HCT116 (cell line): ENCODE results near the gene HYAL1. TPM values are rescaled to one million over a fixed set of nuclear protein-coding genes. Genes with fewer than 3 reads are reported as not detected.

Source experiments
- ATAC-seq: fragments of 200-7000 bp; cut with Tn5 transposase; 2 replicates; pipeline ENCODE4 v1.9.1; 2020; ENCODE audit warnings: mild to moderate bottlenecking, moderate library complexity
- BruUV-seq: library from RNA; stranded (reverse); fragments of 400-500 nt; replicated peaks from 2 replicates; lab custom pipeline; 2021; lab: Mats Ljungman, UMichigan
- CTCF ChIA-PET: fragments of 300-600 bp; sonication (Branson Sonifier 250); formaldehyde crosslinking; loops from one replicate; lab custom pipeline; 2021; ENCODE audit warnings: antibody characterized with exemption; lab: Charles Lee
- POLR2A ChIA-PET: fragments of 300-600, 350-600 bp; sonication (Branson Sonifier 250); formaldehyde crosslinking; loops from one replicate; lab custom pipeline; 2021; ENCODE audit warnings: antibody characterized with exemption; lab: Charles Lee
- RAD21 ChIA-PET, 2 experiments: fragments of 300-600 bp; sonication (Branson Sonifier 250); formaldehyde crosslinking; loops; one replicate each; lab custom pipeline; 2023; ENCODE audit warnings: low total read pairs in 2 of 2; ENCODE audit not compliant: uncharacterized antibody in 2 of 2, unreplicated experiment in 2 of 2, low non-redundant PET in 1 of 2; lab: Charles Lee
- DNase-seq: peaks from one replicate; pipeline ENCODE4 v3.0.0-alpha.2; 2010; ENCODE audit warnings: low read depth, low spot score
- H2AFZ ChIP-seq: fragments of 200-600 bp; shearing (Covaris generic), sonication (generic); 2 replicates; pipeline ENCODE4 v1.6.1; 2017; ENCODE audit warnings: low read depth, mixed run types, mixed read lengths, antibody characterized with exemption, low read length; ENCODE audit not compliant: poor library complexity, severe bottlenecking
- H3K27ac ChIP-seq: 2 replicates; pipeline ENCODE4 v1.5.1; 2012; ENCODE audit warnings: low read depth, low read length
- H3K27me3 ChIP-seq: fragments of 200-600 bp; sonication (generic); 2 replicates; pipeline ENCODE4 v1.6.1; 2016; ENCODE audit warnings: mixed run types, low read length, mixed read lengths; ENCODE audit not compliant: insufficient read depth
- H3K36me3 ChIP-seq, 2 experiments: fragments of 200-500 bp in 1 of 2; fragments of 200-600 bp in 1 of 2; sonication (Bioruptor generic) in 1 of 2; sonication (generic) in 1 of 2; 2 replicates each; pipeline versions ENCODE4 v1.5.1 to v1.6.1; 2014 to 2016; ENCODE audit warnings: low read length in 2 of 2, inconsistent platforms in 1 of 2, mixed read lengths in 1 of 2, mixed run types in 1 of 2; ENCODE audit not compliant: insufficient read depth in 2 of 2, control insufficient read depth in 1 of 2
- H3K4me1 ChIP-seq, 2 experiments: fragments of 200-600 bp in 1 of 2; sonication (generic) in 1 of 2; 2 replicates each; pipeline versions ENCODE4 v1.5.1 to v1.6.1; 2012 to 2017; ENCODE audit warnings: low read length in 2 of 2, inconsistent platforms in 1 of 2, mild to moderate bottlenecking in 1 of 2, mixed read lengths in 1 of 2, mixed run types in 1 of 2, moderate library complexity in 1 of 2; ENCODE audit not compliant: insufficient read depth in 2 of 2, control insufficient read depth in 1 of 2
- H3K4me2 ChIP-seq: fragments of 200-600 bp; sonication (generic); 2 replicates; pipeline ENCODE4 v1.6.1; 2017; ENCODE audit warnings: mixed run types, low read length, mixed read lengths
- H3K4me3 ChIP-seq, 2 experiments: fragments of 200-600 bp in 1 of 2; sonication (generic) in 1 of 2; replicated peaks in 1 of 2; 2 replicates each; pipeline ENCODE4 v1.5.1; 2011 to 2016; ENCODE audit warnings: low read length in 2 of 2, control low read depth in 1 of 2, low read depth in 1 of 2, mild to moderate bottlenecking in 1 of 2, mixed read lengths in 1 of 2, mixed run types in 1 of 2
- H3K79me2 ChIP-seq: fragments of 200-600 bp; sonication (generic); 2 replicates; pipeline ENCODE4 v1.6.1; 2017; ENCODE audit warnings: mild to moderate bottlenecking, mixed run types, low read length, moderate library complexity, mixed read lengths; ENCODE audit not compliant: insufficient read depth
- H3K9ac ChIP-seq: fragments of 200-600 bp; sonication (generic); 2 replicates; pipeline ENCODE4 v1.6.1; 2016; ENCODE audit warnings: low read length, mixed read lengths
- H3K9me2 ChIP-seq: fragments of 200-600 bp; sonication (generic), shearing (Covaris generic); 2 replicates; pipeline ENCODE4 v1.6.1; 2017; ENCODE audit warnings: mixed run types, mild to moderate bottlenecking, moderate library complexity; ENCODE audit not compliant: insufficient read depth
- H3K9me3 ChIP-seq, 2 experiments: fragments of 200-500 bp in 1 of 2; fragments of 200-600 bp in 1 of 2; sonication (Bioruptor generic) in 1 of 2; sonication (generic) in 1 of 2; 2 replicates each; pipeline ENCODE4 v1.6.1; 2014 to 2017; ENCODE audit warnings: low read length in 2 of 2, mixed read lengths in 2 of 2, inconsistent platforms in 1 of 2, low read depth in 1 of 2, mild to moderate bottlenecking in 1 of 2, mixed run types in 1 of 2, moderate library complexity in 1 of 2; ENCODE audit not compliant: control insufficient read depth in 1 of 2, insufficient read depth in 1 of 2
- H4K20me1 ChIP-seq: fragments of 200-600 bp; sonication (generic), shearing (Covaris generic); 2 replicates; pipeline ENCODE4 v1.6.1; 2017; ENCODE audit warnings: mixed run types, mild to moderate bottlenecking, moderate library complexity; ENCODE audit not compliant: insufficient read depth
- ATF3 ChIP-seq: IDR thresholded peaks from 2 replicates; pipeline ENCODE4 v1.6.1; 2012
- CBX3 ChIP-seq: IDR thresholded peaks from 2 replicates; pipeline ENCODE4 v1.6.1; 2012; ENCODE audit warnings: low read depth
- CEBPB ChIP-seq: IDR thresholded peaks from 2 replicates; pipeline ENCODE4 v1.6.1; 2012; ENCODE audit warnings: low read depth
- CTCF ChIP-seq, 3 experiments: fragments of 200-600 bp in 1 of 3; sonication (generic) in 1 of 3; IDR thresholded peaks in 2 of 3; conservative IDR thresholded peaks in 1 of 3; 2 replicates each; pipeline ENCODE4 v1.5.1; 2012 to 2017; ENCODE audit warnings: low read depth in 2 of 3, low read length in 2 of 3, antibody characterized with exemption in 1 of 3, borderline replicate concordance in 1 of 3, control low read depth in 1 of 3, mild to moderate bottlenecking in 1 of 3, mixed read lengths in 1 of 3, mixed run types in 1 of 3, moderate library complexity in 1 of 3; ENCODE audit not compliant: insufficient read depth in 1 of 3
- ELF1 ChIP-seq: IDR thresholded peaks from 2 replicates; pipeline ENCODE4 v1.6.1; 2012; ENCODE audit warnings: low read depth, borderline replicate concordance
- EZH2 ChIP-seq: fragments of 200-600 bp; sonication (generic); IDR thresholded peaks from 2 replicates; pipeline ENCODE4 v1.6.1; 2017; ENCODE audit warnings: antibody characterized with exemption, mixed run types
- EZH2phosphoT487 ChIP-seq: fragments of 200-600 bp; IDR thresholded peaks from 2 replicates; pipeline ENCODE4 v1.6.1; 2018; ENCODE audit warnings: antibody characterized with exemption, borderline replicate concordance
- MAX ChIP-seq: IDR thresholded peaks from 2 replicates; pipeline ENCODE4 v1.6.1; 2012
- REST ChIP-seq: IDR thresholded peaks from 2 replicates; pipeline ENCODE4 v1.6.1; 2012; ENCODE audit warnings: low read depth
- SIN3A ChIP-seq: IDR thresholded peaks from 2 replicates; pipeline ENCODE4 v1.6.1; 2012; ENCODE audit warnings: low read depth
- SRF ChIP-seq: IDR thresholded peaks from 2 replicates; pipeline ENCODE4 v1.6.1; 2012; ENCODE audit warnings: low read depth
- YY1 ChIP-seq: IDR thresholded peaks from 2 replicates; pipeline ENCODE4 v1.6.1; 2011; ENCODE audit warnings: low read length, low read depth, moderate library complexity, mild to moderate bottlenecking; ENCODE audit not compliant: insufficient replicate concordance; ENCODE audit errors: extremely low read depth
- ZFX ChIP-seq: fragments of 450-650 bp; IDR thresholded peaks from 2 replicates; pipeline ENCODE4 v1.6.1; 2017
- intact Hi-C: fragments of 100-400 bp; cut with micrococcal nuclease; formaldehyde crosslinking; loops from 2 replicates; pipeline ENCODE4 v1.10.0; 2022
- total RNA-seq: library from RNA; stranded (reverse); gene quantifications from one replicate; pipeline ENCODE4 v1.2.1, GENCODE V29; 2021; ENCODE audit not compliant: unreplicated experiment

Gene HYAL1
- total RNA-seq, 1 experiment from 2014 or later: 6.1 TPM

GRCh38 chr3:50350213-50350526, 46.8 kb upstream of the HYAL1 start:
- Histone ChIP-seq H3K9ac (peak overlapping the region; percentile 72), H3K4me3 (peak overlapping the region; percentile 73 to 83), H3K27ac (peak overlapping the region; percentile 70), H3K4me2 (peak overlapping the region; percentile 91), H3K79me2 (peaks cover 21% of the 10 kb centered on the region), H3K27me3 (no peaks in the 10 kb centered on the region), H3K9me2 (no peaks in the 10 kb centered on the region), H3K9me3 (no peaks in the 10 kb centered on the region), H2AFZ (no peak overlapping the region), H4K20me1 (no peaks in the 10 kb centered on the region), H3K4me1 (peaks cover 11 to 43% of the 10 kb centered on the region in 2 experiments), H3K36me3 (peaks cover 7 to 31% of the 10 kb centered on the region in 2 experiments; a peak in 2 of 4 replicates)
- DNase-seq: no peak
- ChIA-PET POLR2A (interaction anchor here (0.6 to 2.2 kb wide), 7 partner anchors 9 to 198 kb away, joined by 3 to 21 read pairs (median 4); partner anchors contain the start of genes RASSF1 and TMEM115), RAD21 (no interaction called here), CTCF (interaction anchor here (0.8 to 3.6 kb wide), 5 partner anchors 9 to 192 kb away, joined by 3 to 24 read pairs (median 7); partner anchors contain the start of gene RASSF1)
- TSS peak; percentile 56 for BruUV-seq
- intact Hi-C loops: loop anchor here (10.0 kb wide), 1 partner anchor 1035 kb away; the partner anchor contains the start of gene MANF
- TF ChIP-seq REST (no peak), MAX (no peak), EZH2phosphoT487 (no peak), YY1 (no peak), ZFX (no peak), ATF3 (no peak), ELF1 (no peak), CEBPB (no peak), SIN3A (no peak), SRF (no peak), CBX3 (no peak), CTCF (IDR thresholded peaks at IDR 0.05 in 2 of 3, conservative IDR thresholded peaks at IDR 0.05 in 1 of 3; ENCODE audit: borderline replicate concordance in 1 of 3, insufficient read depth in 1 of 3, low read depth in 2 of 3, low read length in 2 of 3) (no peak), EZH2 (no peak)
- ATAC-seq: no peak
